Left ventricle myocardium inferior (tissue), 1 donor: ENCODE data around the gene CTF1. TPM values are rescaled to one million over a fixed set of nuclear protein-coding genes. Genes with fewer than 3 reads are reported as not detected.

Source experiments
- DNase-seq: peaks from one replicate; pipeline ENCODE4 v3.0.0-alpha.2; 2020
- H3K27ac ChIP-seq: fragments of 200-600 bp; replicated peaks from 2 replicates; pipeline ENCODE4 v1.8.0; 2021
- H3K27me3 ChIP-seq: fragments of 200-600 bp; 2 replicates; pipeline ENCODE4 v1.8.0; 2021; ENCODE audit warnings: low read depth
- H3K36me3 ChIP-seq: fragments of 200-600 bp; 2 replicates; pipeline ENCODE4 v1.8.0; 2021
- H3K4me1 ChIP-seq: fragments of 200-600 bp; 2 replicates; pipeline ENCODE4 v1.8.0; 2021
- H3K4me3 ChIP-seq: fragments of 200-600 bp; 2 replicates; pipeline ENCODE4 v1.8.0; 2021; ENCODE audit warnings: mild to moderate bottlenecking, moderate library complexity
- H3K9me3 ChIP-seq: fragments of 200-600 bp; replicated peaks from 2 replicates; pipeline ENCODE4 v1.8.0; 2021
- CTCF ChIP-seq: fragments of 200-600 bp; IDR thresholded peaks from 2 replicates; pipeline ENCODE4 v1.8.0; 2021; ENCODE audit warnings: antibody characterized with exemption, mild to moderate bottlenecking, borderline replicate concordance
- intact Hi-C: fragments of 100-400 bp; cut with micrococcal nuclease; formaldehyde crosslinking; loops from one replicate; pipeline ENCODE4 v1.11.0; 2022
- total RNA-seq: library from RNA; stranded (reverse); fragmentation: NEBNext Ultra II Directional; extraction: Animal tissue kit (Norgen Biotek cat#: 25700); gene quantifications from one replicate; pipeline ENCODE4 v1.2.1, GENCODE V29; 2021
- donor health status: DM: no; HTN: yes; CAD: no; lungs with severe emphysema.

The CTF1 gene
- total RNA-seq, 1 donor from 2014 or later: 9.6 TPM

GRCh38 chr16:30928390-30928789, 32.0 kb downstream of the CTF1 start:
- TF ChIP-seq CTCF: no peak
- intact Hi-C loops: no loop called here
- H3K4me3 ChIP-seq: no peak overlapping the region
- H3K27me3 ChIP-seq: no peaks in the 10 kb centered on the region
- peaks cover 35% of the 10 kb centered on the region for H3K4me1 ChIP-seq
- H3K36me3 ChIP-seq: peaks cover 32% of the 10 kb centered on the region
- no peak for DNase-seq
- peak overlapping the region; percentile 14 for H3K27ac ChIP-seq
- no peaks in the 10 kb centered on the region for H3K9me3 ChIP-seq

GRCh38 chr16:30929167-30929566, 32.8 kb downstream of the CTF1 start:
- Histone ChIP-seq H3K27ac (no peak overlapping the region), H3K4me3 (no peak overlapping the region), H3K4me1 (peaks cover 27% of the 10 kb centered on the region), H3K9me3 (no peaks in the 10 kb centered on the region), H3K36me3 (peaks cover 33% of the 10 kb centered on the region), H3K27me3 (no peaks in the 10 kb centered on the region)
- no peak for DNase-seq
- intact Hi-C loops: no loop called here
- TF ChIP-seq CTCF: no peak

- no peak for DNase-seq
- Histone ChIP-seq H3K9me3 (no peaks in the 10 kb centered on the region), H3K27ac (peak overlapping the region; percentile 83), H3K4me1 (peaks cover 17% of the 10 kb centered on the region), H3K4me3 (no peak overlapping the region), H3K36me3 (peaks cover 33% of the 10 kb centered on the region), H3K27me3 (no peaks in the 10 kb centered on the region)
- intact Hi-C loops: no loop called here
- no peak for TF ChIP-seq CTCF
These were observed 33.8 kb downstream of the CTF1 start for GRCh38 chr16:30930160-30930571.

DNA sequence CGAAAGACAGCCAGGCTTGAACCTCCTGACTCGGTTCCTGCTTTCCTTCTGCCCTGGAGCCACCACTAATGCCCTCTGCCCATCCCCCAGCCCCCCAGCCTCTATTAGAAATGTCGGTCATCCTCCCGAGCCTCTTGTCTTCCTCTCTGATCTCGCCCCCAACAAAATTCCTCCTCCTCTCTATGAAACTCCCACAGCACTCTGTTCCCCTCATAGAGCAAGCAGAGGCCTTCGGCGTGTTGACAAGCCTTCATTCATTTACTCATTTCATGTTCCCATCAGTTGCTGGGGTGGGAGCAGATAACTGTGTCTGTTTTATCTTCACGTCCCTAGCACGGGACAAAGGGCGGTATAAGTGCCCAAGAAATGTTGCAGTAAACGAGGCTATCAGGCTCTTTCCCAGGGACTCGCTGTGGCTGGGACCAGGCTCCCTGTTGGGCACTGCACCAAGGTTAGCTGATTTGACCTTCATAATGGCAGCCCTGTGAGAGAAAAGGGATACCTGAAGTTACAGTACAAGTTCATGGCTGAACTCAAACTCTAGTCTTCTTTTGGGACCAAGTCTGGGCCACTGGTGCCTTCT, 34.7 kb downstream of the CTF1 start:
- Histone ChIP-seq H3K27ac (peak overlapping the region; percentile 83), H3K4me3 (no peak overlapping the region), H3K4me1 (peaks cover 17% of the 10 kb centered on the region), H3K9me3 (no peaks in the 10 kb centered on the region), H3K27me3 (no peaks in the 10 kb centered on the region), H3K36me3 (peaks cover 33% of the 10 kb centered on the region)
- TF ChIP-seq CTCF: no peak
- no peak for DNase-seq
- intact Hi-C loops: no loop called here

- intact Hi-C loops: no loop called here
- TF ChIP-seq CTCF: peak; percentile 54
- Histone ChIP-seq H3K9me3 (no peaks in the 10 kb centered on the region), H3K4me1 (peaks cover 25% of the 10 kb centered on the region), H3K27ac (no peak overlapping the region), H3K27me3 (no peaks in the 10 kb centered on the region), H3K4me3 (no peak overlapping the region), H3K36me3 (peaks cover 37% of the 10 kb centered on the region)
- no peak for DNase-seq
These were observed 38.6 kb downstream of the CTF1 start for GRCh38 chr16:30934827-30935557.
